GM12878 (cell line): Measurements from ENCODE around the gene S100A14. TPM values are rescaled to one million over a fixed set of nuclear protein-coding genes. Genes with fewer than 3 reads are reported as not detected.
A peak's percentile ranks its signal among the peaks of the same experiment; 100 is the strongest.

ENCODE experiments used
- BCL11A ChIP-seq: IDR thresholded peaks from 2 replicates; pipeline ENCODE4 v1.6.1; 2011; ENCODE audit warnings: low read depth, low read length
- BHLHE40 ChIP-seq, 2 experiments: fragments of 450-650 bp in 1 of 2; IDR thresholded peaks; 2 replicates each; pipeline ENCODE4 v1.6.1; 2011 to 2017; ENCODE audit warnings: low read depth in 2 of 2, borderline replicate concordance in 1 of 2, improper control_type of control experiment in 1 of 2, low read length in 1 of 2, mild to moderate bottlenecking in 1 of 2
- FOS ChIP-seq: IDR thresholded peaks from 3 replicates; pipeline ENCODE4 v1.6.1; 2011; ENCODE audit warnings: borderline replicate concordance; ENCODE audit not compliant: insufficient read length; ENCODE audit errors: extremely low read depth
- HCFC1 ChIP-seq: fragments of 150-350 bp; IDR thresholded peaks from 2 replicates; pipeline ENCODE4 v1.6.1; 2014; ENCODE audit warnings: low read length
- MTA3 ChIP-seq: IDR thresholded peaks from 2 replicates; pipeline ENCODE4 v1.6.1; 2012; ENCODE audit warnings: low read length, inconsistent platforms, borderline replicate concordance
- MYC ChIP-seq: IDR thresholded peaks from 2 replicates; pipeline ENCODE4 v1.6.1; 2011; ENCODE audit warnings: mild to moderate bottlenecking, low read length, moderate library complexity, inconsistent platforms; ENCODE audit not compliant: insufficient read depth, insufficient replicate concordance, insufficient read length, severe bottlenecking
- NR2C2 ChIP-seq: IDR thresholded peaks from 2 replicates; pipeline ENCODE4 v1.6.1; 2011; ENCODE audit warnings: borderline replicate concordance, low read depth; ENCODE audit not compliant: control insufficient read depth, insufficient read length
- SUZ12 ChIP-seq: fragments of 200-600 bp; sonication (generic); IDR thresholded peaks from one replicate; pipeline ENCODE4 v1.6.1; 2018; ENCODE audit warnings: antibody characterized with exemption, mild to moderate bottlenecking; ENCODE audit not compliant: unreplicated experiment
- ZBTB11 ChIP-seq: fragments of 450-650 bp; formaldehyde crosslinking; IDR thresholded peaks from 2 replicates; pipeline ENCODE4 v1.5.0; 2022; ENCODE audit warnings: mild to moderate bottlenecking, missing genetic modification characterization
- ZNF384 ChIP-seq: IDR thresholded peaks from 2 replicates; pipeline ENCODE4 v1.6.1; 2012; ENCODE audit warnings: low read depth, mild to moderate bottlenecking, low read length, improper control_type of control experiment, borderline replicate concordance
- ZZZ3 ChIP-seq: IDR thresholded peaks from 2 replicates; pipeline ENCODE4 v1.6.1; 2011; ENCODE audit warnings: low read depth; ENCODE audit not compliant: control insufficient read depth, insufficient read length
- polyA plus RNA-seq, 11 experiments: library from polyadenylated mRNA; depleted of rRNA in 4 of 11; unstranded in 6 of 11; stranded (reverse) in 5 of 11; fragments of >200 nt; fragmentation: Nextera tagmentation in 4 of 11; fragmentation: Illumina TruSeq in 1 of 11; extraction: Ambion mirVana in 4 of 11; extraction: Trizol in 1 of 11; gene quantifications; 1 replicate in 1 of 11; 2 replicates in 10 of 11; pipeline versions ENCODE4 v1.2.1 to v1.2.3, GENCODE V29; 2011 to 2016; ENCODE audit warnings: inconsistent platforms in 2 of 11, missing spikeins in 2 of 11, low read depth in 1 of 11
- total RNA-seq, 4 experiments: library from RNA; depleted of rRNA in 3 of 4; stranded (reverse); fragments of >200 nt in 3 of 4; fragmentation: Illumina TruSeq in 1 of 4; extraction: Trizol in 1 of 4; gene quantifications; 2 replicates each; pipeline versions ENCODE4 v1.2.1 to v1.2.3, GENCODE V29; 2013 to 2021
- TF ChIP-seq, protein P1 (sequence below): IDR thresholded peaks from 2 replicates; pipeline ENCODE4 v1.6.1; 2011; ENCODE audit warnings: borderline replicate concordance, low read depth, mild to moderate bottlenecking, moderate library complexity, low read length; ENCODE audit not compliant: insufficient read depth, poor library complexity, severe bottlenecking
- TF ChIP-seq, protein P2 (sequence below): fragments of 450-650 bp; IDR thresholded peaks from 2 replicates; pipeline ENCODE4 v1.6.1; 2016; ENCODE audit warnings: mild to moderate bottlenecking, moderate library complexity, borderline replicate concordance
- TF ChIP-seq, protein P3 (sequence below): fragments of 450-650 bp; IDR thresholded peaks from 2 replicates; pipeline ENCODE4 v1.6.1; 2017; ENCODE audit warnings: mild to moderate bottlenecking, low read depth, inconsistent platforms; ENCODE audit not compliant: poor library complexity, severe bottlenecking
- TF ChIP-seq, protein P4 (sequence below): fragments of 450-650 bp; IDR thresholded peaks from 2 replicates; pipeline ENCODE4 v1.6.1; 2014; ENCODE audit warnings: mild to moderate bottlenecking
- TF ChIP-seq, protein P5 (sequence below): IDR thresholded peaks from 2 replicates; pipeline ENCODE4 v1.6.1; 2012; ENCODE audit warnings: low read depth, low read length, improper control_type of control experiment

The S100A14 gene
- total and polyA plus RNA-seq, 10 of the 15 experiments (the other 5 are each of a cell fraction or from before 2014, with no cell fraction given): 0.20 to 0.77 (median 0.45) TPM; not detected in 4

GRCh38 chr1:153572569-153573015 is 43.5 kb downstream of the S100A14 start (continued):
- TF ChIP-seq, protein P1, sequence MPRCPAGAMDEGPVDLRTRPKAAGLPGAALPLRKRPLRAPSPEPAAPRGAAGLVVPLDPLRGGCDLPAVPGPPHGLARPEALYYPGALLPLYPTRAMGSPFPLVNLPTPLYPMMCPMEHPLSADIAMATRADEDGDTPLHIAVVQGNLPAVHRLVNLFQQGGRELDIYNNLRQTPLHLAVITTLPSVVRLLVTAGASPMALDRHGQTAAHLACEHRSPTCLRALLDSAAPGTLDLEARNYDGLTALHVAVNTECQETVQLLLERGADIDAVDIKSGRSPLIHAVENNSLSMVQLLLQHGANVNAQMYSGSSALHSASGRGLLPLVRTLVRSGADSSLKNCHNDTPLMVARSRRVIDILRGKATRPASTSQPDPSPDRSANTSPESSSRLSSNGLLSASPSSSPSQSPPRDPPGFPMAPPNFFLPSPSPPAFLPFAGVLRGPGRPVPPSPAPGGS: no peak
- TF ChIP-seq FOS: no peak
- TF ChIP-seq, protein P2, sequence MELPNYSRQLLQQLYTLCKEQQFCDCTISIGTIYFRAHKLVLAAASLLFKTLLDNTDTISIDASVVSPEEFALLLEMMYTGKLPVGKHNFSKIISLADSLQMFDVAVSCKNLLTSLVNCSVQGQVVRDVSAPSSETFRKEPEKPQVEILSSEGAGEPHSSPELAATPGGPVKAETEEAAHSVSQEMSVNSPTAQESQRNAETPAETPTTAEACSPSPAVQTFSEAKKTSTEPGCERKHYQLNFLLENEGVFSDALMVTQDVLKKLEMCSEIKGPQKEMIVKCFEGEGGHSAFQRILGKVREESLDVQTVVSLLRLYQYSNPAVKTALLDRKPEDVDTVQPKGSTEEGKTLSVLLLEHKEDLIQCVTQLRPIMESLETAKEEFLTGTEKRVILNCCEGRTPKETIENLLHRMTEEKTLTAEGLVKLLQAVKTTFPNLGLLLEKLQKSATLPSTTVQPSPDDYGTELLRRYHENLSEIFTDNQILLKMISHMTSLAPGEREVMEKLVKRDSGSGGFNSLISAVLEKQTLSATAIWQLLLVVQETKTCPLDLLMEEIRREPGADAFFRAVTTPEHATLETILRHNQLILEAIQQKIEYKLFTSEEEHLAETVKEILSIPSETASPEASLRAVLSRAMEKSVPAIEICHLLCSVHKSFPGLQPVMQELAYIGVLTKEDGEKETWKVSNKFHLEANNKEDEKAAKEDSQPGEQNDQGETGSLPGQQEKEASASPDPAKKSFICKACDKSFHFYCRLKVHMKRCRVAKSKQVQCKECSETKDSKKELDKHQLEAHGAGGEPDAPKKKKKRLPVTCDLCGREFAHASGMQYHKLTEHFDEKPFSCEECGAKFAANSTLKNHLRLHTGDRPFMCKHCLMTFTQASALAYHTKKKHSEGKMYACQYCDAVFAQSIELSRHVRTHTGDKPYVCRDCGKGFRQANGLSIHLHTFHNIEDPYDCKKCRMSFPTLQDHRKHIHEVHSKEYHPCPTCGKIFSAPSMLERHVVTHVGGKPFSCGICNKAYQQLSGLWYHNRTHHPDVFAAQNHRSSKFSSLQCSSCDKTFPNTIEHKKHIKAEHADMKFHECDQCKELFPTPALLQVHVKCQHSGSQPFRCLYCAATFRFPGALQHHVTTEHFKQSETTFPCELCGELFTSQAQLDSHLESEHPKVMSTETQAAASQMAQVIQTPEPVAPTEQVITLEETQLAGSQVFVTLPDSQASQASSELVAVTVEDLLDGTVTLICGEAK: no peak
- TF ChIP-seq, protein P3, sequence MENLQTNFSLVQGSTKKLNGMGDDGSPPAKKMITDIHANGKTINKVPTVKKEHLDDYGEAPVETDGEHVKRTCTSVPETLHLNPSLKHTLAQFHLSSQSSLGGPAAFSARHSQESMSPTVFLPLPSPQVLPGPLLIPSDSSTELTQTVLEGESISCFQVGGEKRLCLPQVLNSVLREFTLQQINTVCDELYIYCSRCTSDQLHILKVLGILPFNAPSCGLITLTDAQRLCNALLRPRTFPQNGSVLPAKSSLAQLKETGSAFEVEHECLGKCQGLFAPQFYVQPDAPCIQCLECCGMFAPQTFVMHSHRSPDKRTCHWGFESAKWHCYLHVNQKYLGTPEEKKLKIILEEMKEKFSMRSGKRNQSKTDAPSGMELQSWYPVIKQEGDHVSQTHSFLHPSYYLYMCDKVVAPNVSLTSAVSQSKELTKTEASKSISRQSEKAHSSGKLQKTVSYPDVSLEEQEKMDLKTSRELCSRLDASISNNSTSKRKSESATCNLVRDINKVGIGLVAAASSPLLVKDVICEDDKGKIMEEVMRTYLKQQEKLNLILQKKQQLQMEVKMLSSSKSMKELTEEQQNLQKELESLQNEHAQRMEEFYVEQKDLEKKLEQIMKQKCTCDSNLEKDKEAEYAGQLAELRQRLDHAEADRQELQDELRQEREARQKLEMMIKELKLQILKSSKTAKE: peak; percentile 14
- TF ChIP-seq, protein P4, sequence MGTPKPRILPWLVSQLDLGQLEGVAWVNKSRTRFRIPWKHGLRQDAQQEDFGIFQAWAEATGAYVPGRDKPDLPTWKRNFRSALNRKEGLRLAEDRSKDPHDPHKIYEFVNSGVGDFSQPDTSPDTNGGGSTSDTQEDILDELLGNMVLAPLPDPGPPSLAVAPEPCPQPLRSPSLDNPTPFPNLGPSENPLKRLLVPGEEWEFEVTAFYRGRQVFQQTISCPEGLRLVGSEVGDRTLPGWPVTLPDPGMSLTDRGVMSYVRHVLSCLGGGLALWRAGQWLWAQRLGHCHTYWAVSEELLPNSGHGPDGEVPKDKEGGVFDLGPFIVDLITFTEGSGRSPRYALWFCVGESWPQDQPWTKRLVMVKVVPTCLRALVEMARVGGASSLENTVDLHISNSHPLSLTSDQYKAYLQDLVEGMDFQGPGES: no peak
- no peak for TF ChIP-seq ZZZ3
- TF ChIP-seq SUZ12: no peak
- TF ChIP-seq, protein P5, sequence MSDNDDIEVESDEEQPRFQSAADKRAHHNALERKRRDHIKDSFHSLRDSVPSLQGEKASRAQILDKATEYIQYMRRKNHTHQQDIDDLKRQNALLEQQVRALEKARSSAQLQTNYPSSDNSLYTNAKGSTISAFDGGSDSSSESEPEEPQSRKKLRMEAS: no peak
- TF ChIP-seq ZNF384: 0 out of 2 replicates have a peak, but pooled peaks have one; percentile 11
- no peak for TF ChIP-seq MYC
- TF ChIP-seq ZBTB11 (CRISPR knock-in tag): no peak
- TF ChIP-seq MTA3: no peak
- 0 out of 4 replicates have a peak, but pooled peaks of 1 of the 2 experiments have one; percentile 6 for TF ChIP-seq BHLHE40 (IDR thresholded peaks at IDR 0.05; ENCODE audit: borderline replicate concordance in 1 of 2, low read depth in 2 of 2, low read length in 1 of 2)
- TF ChIP-seq BCL11A: no peak
- TF ChIP-seq NR2C2: no peak
- 0 out of 2 replicates have a peak, but pooled peaks have one; percentile 21 for TF ChIP-seq HCFC1
